ENCODE results near the gene CYP4F3.
"Not testable (repeated sequence)": the region's sequence is repeated elsewhere in the genome, so short reads cannot be mapped to it uniquely, and the experiment has no call there.

Gene CYP4F3

DNA sequence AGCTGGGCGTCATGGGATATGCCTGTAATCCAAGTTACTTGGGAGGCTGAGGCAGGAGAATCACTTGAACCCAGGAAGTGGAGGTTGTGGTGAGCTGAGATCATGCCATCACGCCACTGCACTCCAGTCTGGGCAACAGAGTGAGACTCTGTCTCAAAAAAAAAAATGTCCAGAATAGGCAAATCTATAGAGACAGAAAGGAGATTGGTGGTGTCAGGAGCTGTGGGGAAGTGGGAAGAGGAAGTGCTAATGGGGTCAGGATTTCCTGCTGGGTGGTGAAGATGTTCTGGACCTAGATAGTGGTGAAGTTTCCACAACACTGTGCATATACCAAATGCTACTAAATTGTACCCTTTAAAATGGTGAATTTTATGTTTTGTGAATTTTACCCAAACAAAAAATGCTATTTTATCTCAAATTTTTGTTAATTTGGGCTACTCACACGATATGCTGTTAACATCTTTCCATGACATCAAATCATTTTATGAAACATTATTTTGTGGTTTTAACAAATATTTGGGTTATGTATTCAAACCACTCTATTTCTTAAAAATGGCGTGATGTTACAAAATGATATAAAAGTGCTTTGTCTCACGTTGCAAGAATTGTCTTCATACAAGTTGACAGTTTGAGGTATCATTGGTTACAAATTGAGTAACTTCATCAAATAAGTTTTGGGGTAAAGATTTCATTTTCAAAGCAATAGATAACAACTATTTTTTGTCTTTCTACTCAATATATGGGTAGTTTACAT, 7.4 kb upstream of the CYP4F3 start:
- DNase-seq = no peak

DNA sequence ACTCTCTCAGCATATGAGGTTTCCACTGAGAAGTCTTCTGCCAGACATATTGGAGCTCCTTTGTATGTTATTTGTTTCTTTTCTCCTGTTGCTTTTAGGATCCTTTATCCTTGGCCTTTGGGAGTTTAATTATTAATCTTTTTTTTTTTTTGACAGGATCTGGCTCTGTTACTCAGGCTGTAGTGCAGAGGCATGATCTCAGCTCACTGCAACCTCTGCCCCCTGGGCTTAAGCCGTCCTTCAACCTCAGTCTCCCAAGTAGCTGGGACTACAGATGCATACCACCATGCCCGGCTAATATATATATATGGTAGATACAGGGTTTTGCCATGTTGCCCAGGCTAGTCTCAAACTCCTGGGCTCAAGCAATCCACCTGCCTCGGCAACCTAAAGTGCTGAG, 6.6 kb upstream of the CYP4F3 start:
- no peak for DNase-seq

DNA sequence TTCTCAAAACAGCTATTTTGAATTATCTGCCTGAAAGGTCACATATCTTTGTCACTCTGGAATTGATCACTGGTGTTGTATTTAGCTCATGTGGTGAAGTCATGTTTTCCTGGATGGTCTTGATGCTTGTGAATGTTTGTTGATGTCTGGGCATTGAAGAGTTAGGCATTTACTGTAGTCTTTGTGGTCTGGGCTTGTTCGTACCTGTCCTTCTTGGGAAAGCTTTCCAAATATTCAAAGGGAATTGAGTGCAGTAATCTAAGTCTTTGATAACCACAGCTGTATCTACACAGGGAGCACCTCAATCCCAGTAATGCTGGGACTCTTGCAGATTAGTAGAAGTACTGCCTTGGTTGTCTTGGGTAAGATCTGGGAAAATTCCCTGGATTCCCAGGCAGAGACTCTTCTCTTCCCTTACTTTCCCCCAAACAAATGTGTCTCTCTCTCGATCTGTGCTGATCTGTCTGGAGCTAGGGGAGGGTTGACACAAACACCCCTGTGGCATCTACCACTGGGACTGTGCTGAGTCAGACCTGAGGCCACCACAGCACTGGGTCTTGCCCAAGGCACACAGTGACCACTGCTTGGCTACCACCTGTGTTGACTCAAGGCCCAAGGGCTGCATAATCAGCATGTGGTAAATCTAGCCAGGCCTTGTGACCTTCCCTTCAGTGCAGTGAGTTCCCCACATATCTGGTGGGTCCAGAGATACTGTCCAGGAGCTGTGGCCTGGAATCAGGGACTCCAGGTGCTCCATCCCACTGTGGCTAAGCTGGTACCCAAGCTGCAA, 5.5 kb upstream of the CYP4F3 start:
- no peak for DNase-seq

DNA sequence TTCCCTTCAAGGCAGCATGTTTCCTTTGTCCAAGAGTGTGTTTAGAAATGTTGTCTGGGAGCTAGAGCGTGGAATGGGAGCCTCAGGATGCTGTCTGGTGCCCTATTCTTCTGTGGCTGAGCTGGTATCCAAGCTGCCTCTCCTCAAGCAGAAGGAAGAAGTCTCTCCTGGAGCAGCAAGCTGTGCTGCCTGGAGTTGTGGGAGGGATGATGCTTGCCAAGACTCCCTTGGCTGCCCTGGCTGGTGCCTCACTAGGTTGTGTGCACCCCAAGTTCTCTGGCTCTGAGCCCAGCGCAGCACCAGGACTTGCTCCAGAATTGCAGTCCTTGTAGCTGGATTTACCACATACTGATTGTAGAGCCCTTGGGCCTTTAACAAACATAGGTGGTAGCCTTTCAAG, 4.7 kb upstream of the CYP4F3 start:
- DNase-seq = no peak

DNA sequence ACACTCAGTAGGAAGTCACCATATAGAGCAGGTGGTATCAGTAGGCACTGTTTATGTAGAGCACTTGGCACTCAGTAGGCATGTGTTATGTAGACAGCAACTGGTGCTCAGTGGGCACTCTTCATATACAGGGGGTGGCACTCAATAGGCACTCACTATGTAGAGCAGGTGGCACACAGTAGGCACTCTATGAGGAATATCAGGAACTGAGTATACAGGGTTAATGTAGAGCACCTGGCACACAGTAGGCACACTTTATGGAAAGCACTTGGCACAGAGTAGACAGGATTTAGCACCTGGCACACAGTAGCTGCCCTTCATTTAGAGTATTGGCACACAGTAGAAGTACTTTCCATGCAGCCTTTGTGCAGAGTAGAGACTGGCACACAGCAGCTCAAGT, 1.1 kb upstream of the CYP4F3 start:
- no peak for DNase-seq

DNA sequence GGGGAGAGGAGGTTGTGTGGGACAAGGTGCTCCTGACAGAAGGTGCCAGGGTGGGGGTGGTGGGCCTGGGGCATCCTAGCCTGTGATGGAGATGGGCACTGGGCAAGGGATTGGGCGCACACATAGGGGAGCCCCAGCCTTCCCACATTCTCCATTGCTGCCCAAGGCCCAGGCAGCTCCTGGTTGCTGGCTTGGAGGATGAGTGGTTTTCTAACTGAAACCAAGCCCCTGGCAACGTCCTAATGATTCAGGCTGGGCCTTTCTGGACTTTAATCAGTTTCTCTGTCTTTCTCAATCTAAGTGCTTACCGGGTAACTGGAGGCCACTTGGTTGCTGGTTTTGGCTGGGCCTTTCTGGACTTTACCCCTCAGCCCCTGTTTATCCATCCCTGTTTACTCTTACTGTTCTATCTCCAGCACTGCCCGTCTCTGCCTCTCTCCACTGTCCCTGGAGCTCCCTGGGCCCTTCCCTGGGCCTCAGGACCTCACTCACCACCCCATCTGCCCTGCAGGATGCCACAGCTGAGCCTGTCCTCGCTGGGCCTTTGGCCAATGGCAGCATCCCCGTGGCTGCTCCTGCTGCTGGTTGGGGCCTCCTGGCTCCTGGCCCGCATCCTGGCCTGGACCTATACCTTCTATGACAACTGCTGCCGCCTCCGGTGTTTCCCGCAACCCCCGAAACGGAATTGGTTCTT, 354 bp downstream of the CYP4F3 start:
- no peak for DNase-seq

DNA sequence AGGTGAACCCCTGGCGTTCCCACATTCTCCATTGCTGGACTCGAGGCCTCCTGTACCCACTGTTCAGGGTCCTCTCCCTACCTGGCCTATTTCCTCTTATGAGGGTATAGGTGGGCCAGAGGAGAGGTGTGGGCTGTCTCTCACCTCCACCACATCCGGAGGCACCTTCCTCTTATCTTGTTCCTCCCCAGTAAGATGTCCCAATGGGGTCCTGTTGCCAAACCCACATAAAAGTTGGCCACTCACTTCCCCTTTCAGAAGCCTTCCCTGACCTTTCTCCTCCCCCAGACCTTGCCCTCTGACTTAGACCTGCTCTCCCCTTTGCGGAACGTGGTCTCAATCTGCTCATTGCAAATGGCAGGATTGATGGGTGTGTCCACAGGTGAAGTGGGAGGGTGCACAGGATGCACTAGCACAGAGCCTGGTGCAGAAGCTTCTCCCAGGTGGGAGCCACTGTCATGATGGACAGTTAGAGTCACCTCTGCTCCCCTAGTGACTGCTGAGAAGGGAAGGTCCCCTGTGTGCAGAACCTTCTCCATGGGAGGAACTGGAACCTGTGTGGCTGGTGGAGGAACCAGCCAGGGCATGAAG, 1.3 kb downstream of the CYP4F3 start:
- no peak for DNase-seq

DNA sequence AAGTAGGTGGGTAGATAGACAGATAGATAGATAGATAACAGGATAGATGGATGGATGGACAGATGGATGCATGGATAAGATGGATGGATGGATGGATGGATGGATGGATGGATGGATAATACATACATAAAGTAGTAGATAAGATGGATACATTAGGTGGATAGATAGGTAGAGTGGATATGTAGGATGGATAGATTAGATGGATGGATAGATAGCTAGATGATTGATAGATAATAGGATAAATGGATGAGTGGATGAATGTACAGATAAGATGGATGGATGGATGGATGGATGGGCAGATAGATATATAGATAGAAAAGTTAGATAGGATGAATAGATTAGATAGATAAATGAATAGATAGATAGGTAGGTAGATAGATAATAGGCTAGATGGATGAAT, 2.1 kb downstream of the CYP4F3 start:
- no peak for DNase-seq

DNA sequence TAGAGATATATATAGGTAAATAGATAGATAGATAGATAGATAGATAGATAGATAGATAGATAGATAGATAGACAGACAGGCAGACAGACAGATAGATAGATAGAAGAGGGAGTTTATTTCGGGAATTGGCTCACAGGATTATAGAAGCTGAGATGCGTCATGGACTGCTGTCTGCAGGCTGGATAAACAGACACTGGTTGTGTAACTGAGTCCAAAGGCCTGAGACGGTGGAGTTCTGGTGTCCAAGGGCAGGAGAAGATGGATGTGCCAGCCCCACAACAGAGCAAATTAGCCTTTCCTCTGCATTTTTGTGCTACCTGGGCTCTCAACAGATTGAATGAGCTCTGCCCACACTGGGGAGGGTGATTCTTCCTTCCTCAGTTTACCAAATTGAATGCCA, 2.7 kb downstream of the CYP4F3 start:
- DNase-seq = no peak

DNA sequence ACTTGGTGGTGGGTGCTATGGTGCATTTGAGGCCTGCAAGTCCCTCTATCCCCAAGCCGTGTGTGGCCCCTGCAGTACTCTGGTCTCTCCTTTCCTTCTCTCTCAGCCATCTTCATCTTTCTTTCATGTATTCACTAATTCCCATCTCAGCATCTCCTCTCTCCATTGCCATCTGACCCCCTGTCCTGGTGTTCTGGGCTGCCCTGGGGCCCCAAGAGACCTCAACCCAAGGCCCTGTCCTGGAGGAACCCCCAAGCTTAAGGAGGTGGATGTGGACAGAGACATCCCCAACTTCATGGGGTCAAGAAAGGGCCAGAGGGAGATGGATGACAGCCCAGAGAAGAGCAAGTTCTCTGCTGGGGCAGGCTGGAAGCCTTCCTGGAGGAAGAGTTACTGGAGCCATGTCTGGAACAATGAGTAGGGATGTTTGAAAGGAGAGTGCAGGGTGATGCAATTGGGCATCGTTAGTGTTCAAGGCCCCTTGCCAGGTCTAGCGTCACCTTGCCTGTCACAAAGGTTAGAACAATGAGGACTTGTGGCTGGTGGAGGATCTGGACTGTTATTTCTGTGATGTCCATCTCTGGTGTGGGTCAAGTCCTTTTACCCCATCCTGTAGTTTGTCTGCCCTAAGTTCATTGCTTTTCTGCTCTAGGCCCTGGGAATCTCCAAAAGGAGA, 3.5 kb downstream of the CYP4F3 start:
- no peak for DNase-seq

DNA sequence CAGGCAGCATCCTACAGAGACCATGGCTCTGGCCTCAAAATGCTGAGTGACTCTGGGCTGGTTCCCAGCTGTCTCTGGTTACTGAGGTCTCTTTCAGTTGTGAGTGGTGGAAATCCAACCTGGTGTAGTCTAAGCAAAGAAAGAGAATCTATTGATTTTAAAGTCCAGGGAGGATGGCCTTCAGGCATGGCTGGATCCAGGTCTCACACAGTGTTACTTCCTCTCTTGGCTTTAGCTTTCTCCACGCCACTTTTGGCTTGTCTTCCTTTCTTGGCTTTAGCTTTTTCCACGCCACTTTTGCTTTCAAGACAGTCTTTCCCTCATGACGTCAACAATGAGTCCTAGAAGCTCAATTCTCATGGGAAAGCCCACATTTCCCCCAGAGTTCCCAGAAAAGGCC, 4.1 kb downstream of the CYP4F3 start:
- DNase-seq = no peak

DNA sequence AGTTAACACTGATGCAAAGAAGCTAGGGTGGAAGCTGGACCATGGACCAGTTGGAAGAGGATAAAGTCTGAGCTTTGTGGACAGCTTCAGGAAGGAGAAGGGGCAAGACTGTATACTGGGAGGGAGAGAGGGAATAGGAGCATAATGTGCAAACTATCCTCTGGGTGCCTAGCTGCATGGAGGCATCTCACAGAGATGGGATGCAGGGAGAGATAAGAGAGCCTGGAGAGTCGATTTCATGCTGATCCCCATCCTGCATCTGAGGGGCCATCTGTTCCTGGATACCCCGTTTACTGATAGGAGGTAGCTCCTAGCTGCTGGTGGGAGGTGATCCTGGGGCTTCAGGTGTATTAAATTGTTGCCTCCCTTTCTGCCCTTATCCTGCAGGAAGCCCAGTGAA, 8.8 kb downstream of the CYP4F3 start:
- no peak for DNase-seq

DNA sequence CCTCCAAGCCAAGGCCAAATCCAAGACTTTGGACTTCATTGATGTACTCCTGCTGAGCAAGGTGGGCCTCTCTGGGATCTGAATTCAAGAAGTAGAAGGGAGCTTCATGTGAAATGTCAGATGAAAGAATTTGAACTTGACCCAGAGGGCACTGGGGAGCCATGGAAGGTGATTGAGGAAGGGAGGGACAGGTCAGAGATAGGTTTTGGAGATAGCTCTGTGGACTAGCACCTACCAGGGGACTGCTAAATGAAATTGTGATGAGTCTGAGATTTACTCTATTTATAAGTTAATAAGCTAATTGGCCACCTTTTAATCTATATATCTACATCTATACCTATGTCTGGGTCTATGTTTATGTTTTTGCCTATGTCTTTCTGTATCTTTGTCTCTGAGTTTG, 9.4 kb downstream of the CYP4F3 start:
- DNase-seq = not testable (repeated sequence)

DNA sequence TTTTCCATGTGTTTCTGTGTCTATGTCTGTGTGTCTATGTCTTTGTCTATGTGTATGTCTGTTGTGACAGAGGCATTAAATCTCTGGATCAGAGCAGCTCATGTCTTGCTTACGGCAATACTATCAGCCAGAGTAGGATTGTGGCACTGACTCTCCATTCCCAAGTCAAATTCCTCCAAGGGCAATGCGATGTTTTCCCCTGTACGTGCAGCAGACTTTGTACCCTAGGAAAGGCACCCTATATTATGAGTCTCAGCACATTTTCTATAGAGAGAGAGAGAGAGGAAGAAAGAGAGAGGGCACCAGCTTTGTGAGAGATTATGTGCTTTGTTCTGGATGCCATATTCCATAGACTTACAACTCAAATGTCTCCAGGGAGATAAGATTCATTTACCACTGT, 11.1 kb downstream of the CYP4F3 start:
- no peak for DNase-seq

DNA sequence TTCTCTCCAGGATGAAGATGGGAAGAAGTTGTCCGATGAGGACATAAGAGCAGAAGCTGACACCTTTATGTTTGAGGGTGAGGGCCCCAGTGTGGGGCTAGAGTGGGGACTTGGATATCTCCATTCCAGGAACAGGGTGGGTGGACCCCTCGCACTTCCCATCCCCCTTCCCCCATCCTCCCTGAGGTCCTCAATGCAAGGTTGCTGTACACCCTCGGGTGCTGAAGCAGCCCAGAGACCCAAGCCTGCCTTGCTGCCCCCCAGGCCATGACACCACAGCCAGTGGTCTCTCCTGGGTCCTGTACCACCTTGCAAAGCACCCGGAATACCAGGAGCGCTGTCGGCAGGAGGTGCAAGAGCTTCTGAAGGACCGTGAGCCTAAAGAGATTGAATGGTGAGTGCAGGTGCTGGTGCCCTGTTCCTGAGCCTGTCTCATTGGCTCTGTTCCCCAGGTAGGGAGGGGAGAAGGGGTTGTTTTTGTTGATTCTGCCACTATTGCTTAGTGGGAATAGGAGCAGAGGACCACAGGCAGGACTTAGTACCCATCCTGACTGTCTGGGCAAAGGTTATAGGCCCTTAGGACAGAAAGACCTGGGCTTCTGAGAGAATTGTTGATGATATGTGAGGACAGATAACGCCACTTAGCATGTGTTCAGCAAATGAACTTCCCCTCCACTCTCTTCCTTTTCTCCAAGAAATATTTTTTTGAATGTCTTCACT, 12.0 kb downstream of the CYP4F3 start:
- no peak for DNase-seq

DNA sequence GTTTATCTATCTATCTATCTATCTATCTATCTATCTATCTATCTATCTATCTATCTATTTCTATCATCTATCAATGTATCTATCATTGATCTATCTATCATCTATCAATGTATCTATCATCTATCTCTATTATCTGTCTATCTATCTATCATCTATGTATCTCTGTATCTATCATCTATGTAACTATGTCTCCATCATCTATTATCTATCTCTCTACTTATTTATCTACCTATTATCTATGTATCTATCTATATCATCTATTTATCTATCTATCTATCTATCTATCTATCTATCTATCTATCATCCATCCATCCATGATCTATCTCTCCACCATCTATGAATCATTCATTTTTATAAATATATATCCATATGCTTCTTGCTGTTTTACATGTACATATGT, 15.8 kb downstream of the CYP4F3 start:
- DNase-seq = no peak

DNA sequence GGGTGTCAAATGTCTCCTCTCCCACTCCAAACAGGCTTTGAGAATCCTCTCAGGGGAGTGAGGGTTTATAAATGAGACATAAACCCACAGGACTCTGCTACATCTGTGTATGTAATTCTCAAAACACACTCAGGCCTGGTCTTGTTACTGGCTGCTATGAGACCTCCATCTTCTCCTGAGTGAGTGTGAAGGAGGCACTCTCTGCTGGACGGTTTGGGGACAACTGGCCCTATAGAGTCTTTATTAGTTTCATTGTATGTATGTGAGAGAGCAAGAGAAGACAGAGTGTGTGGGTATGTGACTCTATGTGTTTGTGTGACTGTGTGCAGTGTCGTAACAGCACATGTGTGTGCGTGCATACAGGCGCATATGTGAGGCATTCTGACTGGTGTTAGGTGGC, 22.6 kb downstream of the CYP4F3 start:
- DNase-seq = no peak

DNA sequence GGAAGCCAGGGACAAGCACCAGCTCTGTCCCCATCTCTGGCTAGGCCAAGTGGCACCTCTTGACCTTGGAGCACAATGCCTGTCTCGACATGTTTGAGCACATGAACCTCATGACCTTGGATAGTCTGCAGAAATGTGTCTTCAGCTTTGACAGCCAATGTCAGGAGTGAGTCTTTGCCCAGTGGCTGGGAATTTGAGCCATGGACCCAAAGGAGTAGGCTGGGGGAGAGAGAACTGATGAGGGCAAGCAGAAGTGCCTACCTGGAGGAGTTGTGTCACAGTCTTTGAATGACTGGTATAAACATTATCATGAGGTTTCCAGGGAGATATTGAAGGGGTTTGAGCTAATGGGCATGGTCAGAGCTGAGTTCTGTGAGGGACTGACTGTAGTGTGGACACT, 25.5 kb downstream of the CYP4F3 start:
- no peak for DNase-seq

DNA sequence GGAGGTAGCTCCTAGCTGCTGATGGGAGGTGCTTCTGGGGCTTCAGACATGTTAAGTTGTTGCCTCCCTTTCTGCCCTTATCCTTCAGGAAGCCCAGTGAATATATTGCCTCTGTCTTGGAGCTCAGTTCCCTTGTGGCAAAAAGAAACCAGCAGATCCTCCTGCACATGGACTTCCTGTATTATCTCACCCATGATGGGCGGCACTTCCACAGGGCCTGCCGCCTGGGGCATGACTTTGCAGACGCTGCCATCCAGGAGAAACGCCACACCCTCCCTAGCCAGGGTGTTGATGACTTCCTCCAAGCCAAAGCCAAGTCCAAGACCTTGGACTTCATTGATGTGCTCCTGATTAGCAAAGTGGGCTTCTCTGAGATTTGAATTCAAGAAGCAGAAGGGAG, 26.2 kb downstream of the CYP4F3 start:
- DNase-seq = no peak

DNA sequence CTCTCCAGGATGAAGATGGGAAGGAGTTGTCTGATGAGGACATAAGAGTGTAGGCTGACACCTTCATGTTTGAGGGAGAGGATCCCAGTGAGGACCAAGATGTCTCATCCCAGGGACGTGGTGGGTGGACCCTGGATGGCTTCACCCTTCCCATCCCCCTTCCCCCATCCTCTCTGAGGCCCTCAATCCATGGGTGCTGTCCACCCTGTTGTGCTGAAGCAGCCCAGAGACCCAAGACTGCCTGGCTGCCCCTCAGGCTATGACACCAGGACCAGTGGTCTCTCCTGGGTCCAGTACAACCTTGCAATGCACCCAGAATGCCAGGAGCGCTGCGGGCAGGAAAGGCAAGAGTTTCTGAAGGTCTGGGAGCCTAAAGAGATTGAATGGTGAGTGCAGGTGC, 28.7 kb downstream of the CYP4F3 start:
- no peak for DNase-seq

DNA sequence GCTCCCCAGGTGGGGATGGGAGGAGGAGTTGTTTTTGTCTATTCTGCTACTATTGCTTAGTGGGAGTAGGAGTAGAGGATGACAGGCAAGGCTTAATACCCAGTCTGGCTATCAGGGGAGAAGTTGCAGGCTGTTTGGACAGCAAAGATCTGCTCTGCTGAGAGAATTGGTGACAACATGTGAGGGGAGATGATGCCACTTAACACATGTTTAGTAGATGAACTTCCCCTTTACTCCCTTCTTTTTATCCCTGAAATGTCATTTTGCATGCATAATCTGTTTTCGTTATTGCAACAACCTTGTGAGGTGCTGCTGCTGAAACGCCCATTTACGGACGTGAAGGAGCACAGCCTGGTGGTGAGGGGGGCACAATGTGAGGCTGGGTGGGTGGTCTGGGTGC, 29.2 kb downstream of the CYP4F3 start:
- DNase-seq = no peak

DNA sequence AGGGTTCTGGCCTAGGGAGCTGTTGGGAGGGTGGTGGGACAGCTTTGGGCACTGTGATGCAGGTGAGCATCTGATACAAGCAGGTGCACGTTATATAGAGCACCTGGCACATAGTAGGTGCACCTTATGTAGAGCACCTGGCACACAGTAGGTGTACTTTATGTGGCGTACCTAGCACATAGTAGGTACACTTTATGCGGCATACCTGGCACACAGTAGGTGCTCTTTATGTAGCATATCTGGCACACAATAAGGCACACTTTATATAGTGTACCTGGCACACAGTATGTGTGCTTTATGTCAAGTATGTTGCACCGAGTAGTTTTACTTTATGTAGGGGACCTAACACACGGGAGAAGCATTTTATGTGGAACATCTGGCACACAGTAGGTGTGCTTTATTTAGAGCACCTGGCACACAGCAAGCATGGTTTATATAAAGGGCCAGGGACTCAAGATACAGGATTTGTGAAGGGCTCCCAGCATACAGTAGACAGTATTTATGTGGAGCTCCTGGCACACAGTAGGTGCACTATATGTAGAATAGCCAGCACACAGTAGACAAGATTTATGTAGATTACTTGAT, 30.6 kb downstream of the CYP4F3 start:
- no peak for DNase-seq

Data from 8988T (cell line).